ENCODE data around the gene BYSL. TPM values are rescaled to one million over a fixed set of nuclear protein-coding genes. Genes with fewer than 3 reads are reported as not detected.

The BYSL gene, protein sequence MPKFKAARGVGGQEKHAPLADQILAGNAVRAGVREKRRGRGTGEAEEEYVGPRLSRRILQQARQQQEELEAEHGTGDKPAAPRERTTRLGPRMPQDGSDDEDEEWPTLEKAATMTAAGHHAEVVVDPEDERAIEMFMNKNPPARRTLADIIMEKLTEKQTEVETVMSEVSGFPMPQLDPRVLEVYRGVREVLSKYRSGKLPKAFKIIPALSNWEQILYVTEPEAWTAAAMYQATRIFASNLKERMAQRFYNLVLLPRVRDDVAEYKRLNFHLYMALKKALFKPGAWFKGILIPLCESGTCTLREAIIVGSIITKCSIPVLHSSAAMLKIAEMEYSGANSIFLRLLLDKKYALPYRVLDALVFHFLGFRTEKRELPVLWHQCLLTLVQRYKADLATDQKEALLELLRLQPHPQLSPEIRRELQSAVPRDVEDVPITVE
- 10 to 100 TPM in 1 of 4 donors, 1 to 10 TPM in 3; 4.1 to 12.2 (median 7.7) TPM for total RNA-seq

DNA sequence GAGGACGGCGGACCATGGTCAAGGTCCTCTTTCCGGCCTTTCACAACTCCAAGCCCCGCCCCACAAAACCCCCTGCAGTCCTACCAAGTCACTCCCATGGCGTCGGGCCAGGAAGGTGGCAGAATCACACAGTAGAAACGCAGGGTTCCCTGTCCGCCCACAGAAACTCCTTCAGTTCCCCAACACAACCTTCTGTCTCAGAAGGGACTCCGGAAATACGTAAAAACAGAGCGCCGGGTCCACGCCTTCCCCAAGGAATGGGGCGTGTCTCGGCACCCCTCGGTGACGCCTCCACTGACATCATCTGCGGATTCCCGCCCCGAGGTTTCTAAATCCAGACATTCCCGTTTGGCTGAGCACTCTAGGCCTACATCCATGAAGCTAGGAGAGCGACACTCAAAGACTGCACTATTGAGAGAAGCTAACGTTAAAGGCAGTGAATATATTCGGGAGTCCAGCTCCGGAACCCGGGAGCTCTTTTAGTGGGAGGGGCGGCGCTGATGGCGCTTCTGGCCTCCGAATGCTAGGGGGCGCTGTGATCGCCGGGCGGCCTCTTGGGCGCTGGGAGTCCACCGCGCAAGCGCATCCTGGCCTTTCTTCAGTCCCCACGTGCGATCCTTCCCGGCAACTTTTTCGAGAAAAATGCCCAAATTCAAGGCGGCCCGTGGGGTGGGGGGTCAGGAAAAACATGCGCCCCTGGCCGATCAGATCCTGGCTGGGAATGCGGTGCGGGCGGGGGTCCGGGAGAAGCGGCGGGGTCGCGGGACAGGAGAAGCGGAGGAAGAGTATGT is at the start of gene BYSL, which contains the start of gene MED20:
TSS of gene BYSL (plus strand) at position 579 of the 791 bp plus-strand sequence. CDS start at position 643, 64 bp downstream.
TSS of gene MED20 (minus strand) at position 219 of the 791 bp plus-strand sequence. CDS start at position 98, 121 bp downstream.
- TF ChIP-seq, protein P1, sequence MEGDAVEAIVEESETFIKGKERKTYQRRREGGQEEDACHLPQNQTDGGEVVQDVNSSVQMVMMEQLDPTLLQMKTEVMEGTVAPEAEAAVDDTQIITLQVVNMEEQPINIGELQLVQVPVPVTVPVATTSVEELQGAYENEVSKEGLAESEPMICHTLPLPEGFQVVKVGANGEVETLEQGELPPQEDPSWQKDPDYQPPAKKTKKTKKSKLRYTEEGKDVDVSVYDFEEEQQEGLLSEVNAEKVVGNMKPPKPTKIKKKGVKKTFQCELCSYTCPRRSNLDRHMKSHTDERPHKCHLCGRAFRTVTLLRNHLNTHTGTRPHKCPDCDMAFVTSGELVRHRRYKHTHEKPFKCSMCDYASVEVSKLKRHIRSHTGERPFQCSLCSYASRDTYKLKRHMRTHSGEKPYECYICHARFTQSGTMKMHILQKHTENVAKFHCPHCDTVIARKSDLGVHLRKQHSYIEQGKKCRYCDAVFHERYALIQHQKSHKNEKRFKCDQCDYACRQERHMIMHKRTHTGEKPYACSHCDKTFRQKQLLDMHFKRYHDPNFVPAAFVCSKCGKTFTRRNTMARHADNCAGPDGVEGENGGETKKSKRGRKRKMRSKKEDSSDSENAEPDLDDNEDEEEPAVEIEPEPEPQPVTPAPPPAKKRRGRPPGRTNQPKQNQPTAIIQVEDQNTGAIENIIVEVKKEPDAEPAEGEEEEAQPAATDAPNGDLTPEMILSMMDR (IDR thresholded peaks at IDR 0.05): peak in 1 of 3 donors; percentile 90
- TF ChIP-seq POLR2A (IDR thresholded peaks at IDR 0.05): no peak
- peak within 1 kb of the TSS; percentile 91 for H3K4me3 ChIP-seq (ENCODE audit: low read depth, poor library complexity, severe bottlenecking)
- 0 to 1% methylated on average over 49 to 55 of the region's 55 CpGs for WGBS, 2 donors
- DNase-seq (ENCODE audit: low spot score in 2 of 2): peak; percentile 91 to 98
- intact Hi-C loops (cut with DNase I; ENCODE audit: low total_unique reads): loop anchor here (10.0 kb wide), 1 partner anchor 136 kb away; the partner anchor contains the start of genes PRICKLE4 and TOMM6

DNA sequence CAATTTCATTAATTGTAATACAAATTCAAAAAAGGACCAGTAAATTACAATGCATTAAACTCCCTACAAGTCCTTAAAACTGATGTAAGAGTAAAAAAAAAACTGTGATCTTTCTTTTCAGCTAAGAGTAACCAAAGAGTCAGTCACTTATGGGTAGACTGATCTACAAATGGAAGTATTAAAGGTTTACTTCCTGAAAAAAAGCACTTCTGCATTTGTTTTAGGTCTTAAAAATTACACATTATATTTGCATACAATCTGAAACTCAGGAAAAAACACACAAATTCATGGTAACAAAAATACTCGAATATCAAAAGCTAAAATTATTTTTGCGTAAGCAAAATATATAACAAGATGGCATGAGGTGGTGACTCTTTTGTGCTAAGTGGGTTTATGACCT is 49.6 kb upstream of the BYSL start:
- no peak for DNase-seq (ENCODE audit: low spot score in 2 of 2)

DNA sequence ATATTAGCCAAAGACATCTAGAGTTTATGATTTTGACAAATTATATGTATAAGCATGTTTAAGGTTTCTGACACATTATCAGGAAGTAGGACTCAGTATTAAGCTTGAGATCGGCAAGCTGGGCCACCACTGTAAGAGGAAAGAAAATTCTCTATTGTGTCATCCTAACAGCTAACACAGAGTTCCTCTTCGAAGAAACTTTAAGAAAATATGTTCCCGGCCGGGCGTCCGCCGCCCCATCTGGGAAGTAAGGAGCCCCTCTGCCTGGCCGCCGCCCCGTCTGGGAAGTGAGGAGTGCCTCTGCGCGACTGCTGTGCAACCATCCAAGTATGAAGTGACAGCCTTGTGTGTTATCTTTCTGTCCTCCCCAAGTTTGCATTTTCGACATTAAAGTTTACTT is 49.2 kb upstream of the BYSL start:
- TF ChIP-seq, protein P1 (IDR thresholded peaks at IDR 0.05): no peak
- no peak for TF ChIP-seq POLR2A (IDR thresholded peaks at IDR 0.05)
- intact Hi-C loops (cut with DNase I; ENCODE audit: low total_unique reads): no loop called here
- DNase-seq (ENCODE audit: low spot score in 2 of 2): no peak
- no peak overlapping the region for H3K4me3 ChIP-seq (ENCODE audit: low read depth, poor library complexity, severe bottlenecking)
- WGBS, 2 donors: 91 to 93% methylated on average over 13 of the region's 13 CpGs

More for the DNA sequence above, 49.6 kb upstream of the BYSL start:
- TF ChIP-seq, protein P1 (IDR thresholded peaks at IDR 0.05): no peak
- TF ChIP-seq POLR2A (IDR thresholded peaks at IDR 0.05): no peak
- H3K4me3 ChIP-seq (ENCODE audit: low read depth, poor library complexity, severe bottlenecking): no peak overlapping the region
- intact Hi-C loops (cut with DNase I; ENCODE audit: low total_unique reads): no loop called here
- 94 to 99% methylated on average over 2 of the region's 2 CpGs for WGBS, 2 donors

DNA sequence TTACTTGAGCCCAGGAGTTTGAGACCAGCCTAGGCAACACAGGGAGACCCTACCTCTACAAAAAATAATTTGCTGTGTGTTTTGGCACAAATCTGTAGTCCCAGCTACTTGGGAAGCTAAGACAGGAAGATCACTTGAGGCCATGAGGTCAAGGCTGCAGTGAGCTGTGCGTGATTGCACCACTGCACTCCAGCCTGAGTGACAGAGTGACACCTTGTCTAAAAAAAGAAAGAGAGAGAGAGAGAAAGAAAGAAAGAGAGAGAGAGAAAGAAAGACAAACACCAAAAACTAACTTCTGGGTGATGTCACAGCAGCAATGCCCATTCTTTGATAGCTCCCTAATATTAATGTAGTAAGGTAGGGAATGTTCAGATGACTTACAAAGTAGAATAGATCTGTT is 46.6 kb upstream of the BYSL start:
- DNase-seq (ENCODE audit: low spot score in 2 of 2): no peak
- no peak overlapping the region for H3K4me3 ChIP-seq (ENCODE audit: low read depth, poor library complexity, severe bottlenecking)
- no peak for TF ChIP-seq POLR2A (IDR thresholded peaks at IDR 0.05)
- TF ChIP-seq, protein P1 (IDR thresholded peaks at IDR 0.05): no peak
- intact Hi-C loops (cut with DNase I; ENCODE audit: low total_unique reads): no loop called here
- WGBS, 2 donors: 100% methylated on average over 1 of the region's 1 CpG

DNA sequence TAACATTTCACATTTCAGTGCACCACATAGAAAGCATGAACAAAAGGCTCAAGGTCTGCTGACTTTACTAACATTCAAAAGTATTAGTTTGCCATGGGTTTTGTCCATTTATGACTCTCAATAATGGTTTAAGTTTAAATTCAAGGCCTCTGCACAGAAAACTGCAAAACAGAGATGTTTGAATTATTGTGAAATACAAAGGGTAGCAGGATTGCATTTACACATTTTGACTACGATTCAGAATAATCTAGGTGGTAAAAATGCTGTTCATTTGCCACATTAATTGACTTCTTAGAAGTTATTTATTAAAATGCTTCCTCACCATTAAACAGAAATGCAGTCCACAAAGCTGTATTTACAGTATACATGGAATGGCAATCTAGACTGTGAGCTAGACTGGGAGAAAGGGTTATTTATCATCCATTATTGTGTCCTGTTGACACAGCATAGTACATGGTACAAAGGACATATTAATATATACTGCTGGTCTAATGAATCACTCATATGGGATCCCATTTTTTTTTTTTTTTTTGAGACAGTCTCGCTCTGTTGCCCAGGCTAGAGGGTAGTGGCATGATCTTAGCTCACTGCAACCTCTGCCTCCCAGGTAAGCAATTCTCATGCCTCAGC is 44.1 kb upstream of the BYSL start:
- intact Hi-C loops (cut with DNase I; ENCODE audit: low total_unique reads): no loop called here
- WGBS, 2 donors: 97 to 98% methylated on average over 2 of the region's 2 CpGs
- no peak for DNase-seq (ENCODE audit: low spot score in 2 of 2)
- no peak overlapping the region for H3K4me3 ChIP-seq (ENCODE audit: low read depth, poor library complexity, severe bottlenecking)
- TF ChIP-seq, protein P1 (IDR thresholded peaks at IDR 0.05): no peak
- TF ChIP-seq POLR2A (IDR thresholded peaks at IDR 0.05): no peak
